Hematopoietic multipotent progenitor cell (in vitro differentiated cells): ENCODE data around the gene GTPBP6. TPM values are rescaled to one million over a fixed set of nuclear protein-coding genes. Genes with fewer than 3 reads are reported as not detected.
"Not testable (repeated sequence)": the region's sequence is repeated elsewhere in the genome, so short reads cannot be mapped to it uniquely, and the experiment has no call there.

ENCODE experiments used
- DNase-seq, 3 donors: peaks; one replicate each; pipeline ENCODE4 v3.0.0-alpha.2; 2011 to 2015; ENCODE audit warnings: low read depth in 2 of 3, low spot score in 2 of 3
- total RNA-seq: library from RNA; depleted of rRNA; stranded (reverse); fragments of >200 nt; gene quantifications from one replicate; pipeline ENCODE4 v1.2.3, GENCODE V29; 2012

GTPBP6 gene
- total RNA-seq, 1 donor: 57.1 TPM

DNA sequence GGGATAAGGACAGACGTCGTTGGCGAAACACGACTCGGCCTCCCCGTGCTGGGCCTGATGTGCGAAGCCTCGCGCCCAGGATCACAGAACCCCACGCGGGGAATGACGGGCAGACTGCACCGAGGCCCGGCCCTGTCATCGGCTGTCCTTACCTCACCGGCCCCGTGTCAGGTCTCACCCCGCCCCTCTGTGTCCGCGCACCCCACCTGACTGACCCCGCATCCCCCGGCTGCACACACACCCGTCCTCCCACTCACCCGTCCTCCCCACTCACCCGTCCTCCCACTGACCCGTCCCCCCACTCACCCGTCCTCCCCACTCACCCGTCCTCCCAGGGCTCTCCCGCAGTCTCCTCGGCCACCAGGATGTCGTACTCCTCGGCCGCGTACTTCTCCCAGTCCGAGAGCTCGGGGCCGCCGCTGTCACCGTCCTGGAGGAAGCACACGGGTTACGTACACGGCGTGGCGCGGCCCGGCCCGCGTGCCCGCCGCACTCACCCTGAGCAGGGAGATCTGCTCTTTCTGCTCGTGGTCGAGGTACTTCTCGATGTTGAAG, 19.8 kb upstream of the GTPBP6 start:
- DNase-seq: no peak

DNA sequence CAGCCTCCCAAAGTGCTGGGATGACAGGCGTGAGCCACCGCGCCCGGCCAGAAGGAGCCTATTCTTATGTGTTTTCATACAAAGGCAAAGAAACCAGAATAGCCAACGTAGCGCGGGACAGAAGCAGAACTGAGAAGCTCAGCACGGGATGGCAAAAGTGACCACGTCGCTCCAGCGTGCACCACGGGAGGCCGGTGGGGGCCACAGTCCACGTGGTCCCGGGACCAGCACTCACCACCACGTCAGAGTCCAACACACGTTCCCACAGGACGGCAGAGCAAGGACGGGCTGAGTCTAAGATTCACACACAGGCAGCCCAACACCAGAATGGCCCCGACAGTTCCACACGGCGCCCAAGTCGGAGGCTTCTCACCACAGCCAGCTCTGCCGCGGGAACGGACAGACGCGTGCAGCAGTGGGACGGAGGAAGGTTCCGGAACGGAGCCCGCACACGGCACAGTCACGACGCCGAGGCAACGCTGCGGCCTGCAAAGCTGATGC, 18.8 kb upstream of the GTPBP6 start:
- no peak for DNase-seq

DNA sequence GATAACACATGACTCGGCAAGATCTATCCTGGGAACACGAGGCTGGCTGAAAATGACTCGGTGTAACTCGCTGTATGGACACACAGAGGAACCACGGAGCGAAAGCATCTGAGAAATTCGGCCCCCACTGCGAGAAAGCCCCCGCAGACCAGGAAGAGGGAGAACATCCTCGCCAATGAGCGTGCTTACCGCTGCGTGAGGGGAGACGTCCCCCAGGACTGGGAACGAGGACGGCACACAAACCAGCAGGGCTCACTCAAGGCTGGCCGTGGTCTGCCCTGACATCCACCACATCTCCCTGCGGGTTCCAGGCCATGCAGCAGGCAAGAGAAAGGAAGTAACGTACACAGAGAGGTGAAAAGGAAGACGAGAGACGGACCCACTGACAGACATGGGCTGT, 17.6 kb upstream of the GTPBP6 start:
- DNase-seq: no peak

DNA sequence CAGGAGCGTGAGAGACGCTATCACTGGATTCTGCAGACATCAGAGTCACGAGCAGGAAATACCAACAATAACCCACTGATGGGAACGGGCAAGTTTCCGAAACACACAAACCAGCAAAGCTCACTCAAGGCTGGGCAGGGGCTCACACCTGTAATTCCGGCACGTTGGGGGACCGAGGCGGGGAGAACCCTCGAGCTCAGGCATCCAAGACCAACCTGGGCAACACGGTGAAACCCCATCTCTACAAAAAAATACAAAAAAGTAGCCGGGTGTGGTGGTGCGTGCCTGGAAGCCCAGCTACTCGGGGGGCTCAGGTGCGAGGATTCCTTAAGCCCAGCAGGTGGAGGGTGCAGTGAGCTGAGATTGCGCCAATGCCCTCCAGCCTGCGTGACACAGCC, 17.2 kb upstream of the GTPBP6 start:
- no peak for DNase-seq

DNA sequence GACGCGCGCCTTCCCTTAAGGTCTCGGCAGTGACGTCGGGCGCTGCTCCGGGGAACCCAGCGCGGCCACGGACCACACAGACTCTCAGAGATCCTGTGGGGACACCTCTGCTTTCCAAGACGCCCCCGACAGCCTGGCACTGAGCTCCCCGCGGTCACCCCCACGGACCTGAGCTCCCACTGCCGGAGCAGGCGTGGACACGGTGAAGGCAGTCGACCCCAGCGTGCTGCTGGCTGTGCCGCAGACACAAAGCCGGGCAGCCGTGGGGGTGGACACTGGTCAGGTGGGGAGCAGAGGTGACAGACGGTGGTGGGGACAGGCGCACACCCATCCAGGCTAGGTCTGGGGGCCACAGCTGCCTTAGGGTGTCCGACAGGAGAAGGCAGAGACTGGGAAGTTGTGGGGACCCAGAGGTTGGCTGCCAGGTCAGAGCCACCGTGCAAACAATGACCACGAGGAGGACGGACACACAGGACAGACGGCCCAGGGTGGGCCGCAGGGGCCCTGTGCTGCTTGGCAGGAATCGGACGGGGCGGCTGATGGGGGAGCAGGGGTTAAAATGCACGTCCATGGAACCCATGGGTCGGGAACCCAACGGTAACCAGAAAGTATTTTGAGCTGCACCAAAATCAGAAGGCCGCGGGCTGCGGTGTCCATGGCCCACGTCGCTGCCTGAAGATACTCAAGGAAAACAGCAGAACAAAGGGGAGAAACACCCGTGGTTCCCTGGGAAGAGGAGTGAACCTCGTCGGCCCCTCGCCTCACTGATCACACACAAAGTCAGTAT, 16.6 kb upstream of the GTPBP6 start:
- no peak for DNase-seq

DNA sequence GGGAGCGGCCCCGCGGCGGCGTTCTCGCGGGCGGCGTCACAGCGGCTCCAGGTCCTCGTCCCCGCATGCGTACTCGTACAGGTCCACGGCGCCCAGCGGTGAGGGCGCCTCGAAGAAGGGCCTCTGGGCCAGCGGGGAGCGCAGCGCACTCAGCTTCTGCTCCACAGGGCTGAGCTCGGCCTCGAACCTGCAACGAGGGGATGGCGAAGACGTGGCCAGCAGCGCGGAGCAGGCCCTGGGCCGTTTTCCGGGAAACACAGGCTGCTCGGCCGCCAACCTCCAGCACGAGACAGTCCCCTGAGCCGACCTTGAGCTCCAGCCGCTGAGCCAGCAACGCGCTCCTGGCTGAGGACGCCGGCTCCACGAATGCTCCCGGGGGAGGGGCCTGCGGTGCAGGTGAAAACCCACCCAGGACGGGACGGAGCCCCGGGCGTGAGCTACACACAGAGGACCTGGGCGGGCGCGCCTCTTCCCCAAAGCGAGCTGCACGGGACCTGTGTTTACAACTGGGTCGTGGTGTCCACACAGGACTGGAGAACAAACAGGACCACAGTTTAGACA, 15.8 kb upstream of the GTPBP6 start:
- DNase-seq: no peak

DNA sequence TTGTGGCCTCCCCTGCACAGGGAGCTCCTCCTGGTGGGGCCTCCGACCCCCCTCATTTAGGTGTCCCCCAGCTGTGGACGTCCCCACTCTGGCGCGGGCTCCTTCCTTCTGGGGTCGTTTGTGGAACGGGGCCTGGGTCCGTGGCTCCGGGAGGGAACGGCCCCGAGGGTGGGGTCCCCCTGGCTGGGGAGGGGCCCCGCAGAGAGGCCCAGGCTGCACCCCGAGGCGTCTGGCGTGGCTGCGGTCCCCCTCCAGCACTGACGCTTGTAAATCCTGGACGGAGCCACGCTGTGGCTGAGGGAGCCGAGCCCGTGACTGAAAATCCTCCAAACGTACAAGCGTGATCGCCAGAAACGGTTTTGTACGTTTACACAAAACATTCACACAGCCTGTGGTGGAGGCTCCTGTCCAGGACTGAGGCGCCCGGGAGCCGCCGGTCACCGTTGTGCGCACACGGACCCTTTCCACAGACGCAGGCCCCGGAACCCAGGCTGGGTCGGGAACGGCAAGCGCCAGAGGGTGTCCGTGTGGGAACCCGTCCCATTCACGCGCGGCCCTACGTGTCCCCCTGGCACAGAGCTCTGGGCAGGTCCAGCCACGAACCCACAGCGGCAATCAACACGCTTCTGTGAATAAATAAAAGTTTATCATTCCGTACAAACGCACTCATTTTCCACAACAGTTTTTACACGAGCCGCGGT, 15.2 kb upstream of the GTPBP6 start:
- DNase-seq: no peak

DNA sequence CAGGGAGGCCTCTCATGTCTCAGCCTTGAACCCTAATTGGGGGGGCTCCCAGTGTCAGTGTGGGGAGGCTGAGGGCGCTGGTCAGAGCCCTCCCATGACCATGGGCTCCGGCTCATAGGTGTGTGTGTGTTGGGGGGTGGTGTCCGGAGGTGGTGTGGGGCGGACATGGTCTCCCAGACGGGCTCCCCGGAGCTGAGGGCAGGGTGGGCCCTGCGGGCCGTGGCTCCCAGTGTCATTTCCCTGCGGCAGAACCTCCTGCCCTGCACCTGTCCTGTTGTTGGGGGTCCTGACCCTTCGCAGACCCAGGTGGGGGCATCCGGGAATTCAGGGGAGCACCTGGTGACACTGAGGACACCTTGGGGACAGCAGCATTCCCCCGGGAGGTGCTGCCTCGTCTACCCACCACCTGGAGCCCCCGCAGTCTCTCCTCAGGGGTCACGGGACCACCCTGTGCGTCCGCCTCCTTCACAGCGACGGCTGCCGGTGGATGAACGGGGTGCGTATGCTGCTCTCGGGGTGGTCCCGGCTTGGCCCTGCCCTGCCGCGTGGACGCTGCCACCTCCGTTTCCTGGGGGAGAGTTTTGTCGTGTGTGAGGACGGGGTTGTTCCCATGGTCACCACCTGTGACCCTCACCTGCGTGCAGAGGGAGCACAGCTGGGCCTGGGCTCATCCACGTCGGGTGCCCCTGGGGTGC, 14.5 kb upstream of the GTPBP6 start:
- DNase-seq: no peak

DNA sequence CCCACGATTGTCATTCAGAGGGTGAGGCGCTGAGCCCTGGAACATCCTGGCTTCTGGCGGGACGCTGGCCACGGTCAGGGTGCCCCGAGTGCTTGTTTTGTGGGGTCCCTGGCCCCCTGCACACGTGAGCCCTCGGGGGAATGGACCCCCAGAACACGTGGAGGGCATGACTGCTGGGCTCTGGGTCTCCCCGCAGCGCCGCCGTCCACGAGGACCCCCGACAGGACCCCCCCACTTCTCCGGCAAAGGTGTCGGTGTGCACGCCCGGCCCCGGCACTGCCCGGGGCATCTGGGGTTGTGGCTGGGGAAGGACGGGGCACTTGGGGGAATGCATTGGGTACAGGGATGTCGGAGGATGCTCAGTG, 13.9 kb upstream of the GTPBP6 start:
- DNase-seq: no peak

DNA sequence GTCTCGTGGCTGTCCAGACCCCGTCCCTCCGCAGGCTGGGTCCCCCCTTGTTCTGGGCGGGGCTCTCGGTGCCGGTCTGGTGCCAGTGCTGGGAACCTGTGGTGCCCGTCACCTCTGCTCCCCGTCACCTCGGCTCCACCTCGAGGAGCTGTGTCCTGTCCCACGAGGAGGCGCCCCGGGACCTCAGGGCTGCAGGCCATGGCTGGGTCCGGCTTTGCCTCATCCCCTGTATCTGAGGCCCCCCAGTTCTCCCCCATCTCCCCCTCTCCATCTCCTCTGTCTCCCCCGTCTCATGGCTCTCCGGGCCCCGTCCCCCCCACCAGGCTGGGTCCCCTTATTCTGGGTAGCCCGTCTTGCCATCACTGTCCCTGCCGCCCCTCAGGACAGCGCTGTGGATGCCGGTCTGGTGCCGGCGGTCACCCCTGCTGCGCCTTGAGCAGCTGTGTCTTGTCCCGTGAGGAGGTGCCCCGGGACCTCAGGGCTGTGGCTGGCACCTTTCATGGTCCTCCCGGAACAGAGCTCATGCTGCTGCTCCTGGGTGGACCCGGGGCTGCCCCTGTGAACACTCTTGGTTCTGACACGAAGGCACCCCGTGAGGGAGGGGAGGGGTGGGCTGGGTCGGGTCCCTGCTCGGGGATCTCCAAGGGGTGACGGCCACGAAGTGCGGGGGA, 13.4 kb upstream of the GTPBP6 start:
- no peak for DNase-seq

DNA sequence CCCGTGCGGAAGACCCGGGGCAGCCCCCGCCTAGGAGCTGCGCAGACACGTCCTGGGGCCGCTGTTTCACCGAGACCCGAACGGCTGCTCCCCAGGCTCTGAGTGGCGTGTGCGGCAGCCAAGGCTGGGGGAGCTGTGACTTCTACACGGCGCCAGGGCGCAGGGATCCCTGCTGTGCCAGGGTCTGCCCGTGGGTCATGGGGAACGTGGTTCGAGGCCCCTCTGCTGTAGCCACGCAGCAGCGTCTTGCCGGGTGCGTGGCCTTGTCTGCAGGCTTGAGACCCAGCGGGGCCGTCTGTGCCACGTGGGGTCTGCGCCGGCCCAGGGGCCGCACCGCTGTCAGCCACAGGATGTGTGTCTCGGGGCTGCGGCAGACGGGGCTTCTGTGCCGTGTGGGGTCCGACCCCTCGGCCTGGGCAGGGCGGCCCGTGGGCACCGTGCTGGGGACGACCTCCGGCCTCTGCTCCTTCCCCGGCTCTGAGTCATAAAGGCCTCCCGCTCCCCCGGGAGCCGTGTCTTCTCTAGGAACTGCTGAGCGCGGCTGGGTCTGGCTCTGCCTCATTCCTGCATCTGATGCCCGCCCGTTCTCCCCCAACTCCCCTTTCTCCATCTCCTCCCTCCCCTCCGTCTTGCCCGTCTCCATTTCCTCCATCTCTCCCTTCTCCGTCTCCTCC, 12.7 kb upstream of the GTPBP6 start:
- DNase-seq: peak in 1 of 3 donors; percentile 47

DNA sequence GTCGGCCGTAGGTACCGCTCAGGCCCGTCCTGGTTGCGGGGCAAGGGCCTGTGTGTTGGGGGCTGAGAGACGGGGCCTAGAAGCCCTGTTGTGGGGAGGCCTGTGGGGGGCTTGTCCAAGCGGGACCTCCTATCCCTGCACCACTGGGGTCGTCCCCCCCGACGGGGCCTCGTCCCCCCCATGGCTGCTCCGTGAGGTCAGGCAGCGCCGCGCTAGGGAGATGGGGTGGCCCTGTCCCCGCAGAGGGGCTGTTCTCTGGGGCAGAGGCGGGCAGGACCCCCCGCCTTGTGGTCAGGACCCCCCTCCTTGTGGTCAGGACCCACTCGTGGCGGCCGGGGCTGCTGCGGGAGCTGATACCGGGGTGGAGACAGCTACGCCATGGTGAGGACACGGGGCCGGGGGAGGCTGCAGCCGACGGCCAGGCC, 12.1 kb upstream of the GTPBP6 start:
- DNase-seq: no peak

DNA sequence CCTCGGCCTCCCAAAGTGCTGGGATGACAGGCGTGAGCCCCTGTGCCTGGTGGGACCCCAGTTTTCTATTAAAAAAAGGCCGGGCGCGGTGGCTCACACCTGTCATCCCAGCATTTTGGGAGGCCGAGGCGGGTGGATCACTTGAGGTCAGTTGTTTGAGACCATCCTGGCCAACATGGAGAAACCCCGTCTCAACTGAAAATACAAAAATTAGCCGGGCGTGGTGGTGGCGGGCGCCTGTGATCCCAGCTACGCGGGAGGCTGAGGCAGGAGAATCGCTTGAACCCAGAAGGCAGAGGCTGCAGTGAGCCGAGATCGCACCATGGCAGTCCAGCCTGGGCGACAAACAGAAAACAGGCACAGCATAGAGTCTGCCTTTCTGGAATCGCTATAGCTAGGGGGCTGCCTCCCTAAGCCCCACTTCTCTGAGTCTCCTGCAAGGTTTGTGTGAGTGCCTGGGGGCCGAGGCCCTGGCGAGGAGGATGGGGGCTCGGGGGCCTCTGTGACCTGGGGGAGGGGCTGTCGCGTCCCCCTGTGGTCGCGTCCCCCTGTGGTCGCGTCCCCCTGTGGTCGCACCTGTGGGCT, 11.6 kb upstream of the GTPBP6 start:
- not testable (repeated sequence) for DNase-seq

DNA sequence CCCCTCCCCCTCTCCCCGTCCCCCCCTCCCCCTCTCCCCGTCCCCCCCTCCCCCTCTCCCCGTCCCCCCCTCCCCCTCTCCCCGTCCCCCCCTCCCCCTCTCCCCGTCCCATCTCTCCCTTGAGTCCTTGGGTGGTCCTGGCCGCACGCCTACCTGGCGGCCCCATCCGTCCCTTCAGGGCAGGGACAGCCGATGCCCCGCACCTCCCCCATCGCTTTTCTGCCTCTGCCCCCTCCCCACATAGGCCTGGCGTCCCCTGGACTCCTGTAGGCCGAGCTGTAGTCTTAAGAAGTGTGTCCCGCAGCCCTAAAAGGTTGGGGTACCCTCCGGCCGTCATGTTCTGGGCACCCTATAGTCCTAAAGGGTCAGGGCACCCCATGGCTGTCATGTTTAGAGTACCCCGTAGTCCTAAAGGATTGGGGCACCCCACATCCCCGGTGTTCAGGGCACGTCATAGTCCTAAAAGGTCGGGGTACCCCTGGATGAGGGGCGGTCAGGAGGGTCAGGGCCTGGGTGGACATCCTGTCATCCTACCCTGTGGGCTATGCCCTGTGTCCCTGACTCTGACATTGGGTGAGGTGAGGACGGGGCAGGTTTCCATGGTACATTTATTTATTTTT, 10.8 kb upstream of the GTPBP6 start:
- no peak for DNase-seq

DNA sequence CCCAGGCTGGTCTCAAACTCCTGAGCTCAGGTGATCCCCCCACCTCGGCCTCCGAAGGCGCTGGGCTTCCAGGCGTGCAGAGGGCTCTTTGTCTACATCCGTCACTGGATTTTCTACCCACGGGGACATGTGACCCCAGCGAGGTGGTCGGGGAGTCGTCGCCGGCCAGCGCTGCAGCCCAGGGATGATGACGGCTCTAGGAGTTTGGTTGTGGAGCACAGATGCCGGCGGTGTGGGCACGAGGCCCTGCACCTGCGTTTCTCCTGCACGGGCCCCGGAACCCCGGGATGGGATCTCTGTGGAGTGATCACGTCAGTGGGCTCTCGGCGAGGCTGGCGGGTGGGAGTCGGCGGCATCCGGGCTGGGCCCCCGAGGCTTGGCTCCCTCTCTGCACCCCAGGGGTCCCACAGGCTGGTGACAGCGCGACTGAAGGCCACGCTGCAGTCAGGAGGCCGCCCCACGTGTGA, 9.1 kb upstream of the GTPBP6 start:
- DNase-seq: no peak

DNA sequence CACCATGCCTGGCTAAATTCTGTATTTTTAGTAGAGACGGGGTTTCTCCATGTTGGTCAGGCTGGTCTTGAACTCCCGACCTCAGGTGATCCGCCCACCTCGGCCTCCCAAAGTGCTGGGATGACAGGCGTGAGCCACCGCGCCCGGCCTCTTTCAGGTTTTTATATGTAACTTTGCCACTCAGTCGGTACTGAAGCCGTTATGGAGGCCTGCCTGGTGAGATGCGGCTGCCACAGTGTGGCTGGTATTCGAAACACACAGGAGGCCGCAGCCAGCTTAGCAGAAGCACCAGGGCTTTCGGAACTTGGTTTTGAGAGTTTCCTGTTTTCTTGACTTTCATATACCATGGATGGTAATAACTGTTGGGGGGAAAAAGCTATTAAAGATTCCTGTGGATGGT, 6.1 kb upstream of the GTPBP6 start:
- peak in 2 of 3 donors; percentile 50 to 57 for DNase-seq

DNA sequence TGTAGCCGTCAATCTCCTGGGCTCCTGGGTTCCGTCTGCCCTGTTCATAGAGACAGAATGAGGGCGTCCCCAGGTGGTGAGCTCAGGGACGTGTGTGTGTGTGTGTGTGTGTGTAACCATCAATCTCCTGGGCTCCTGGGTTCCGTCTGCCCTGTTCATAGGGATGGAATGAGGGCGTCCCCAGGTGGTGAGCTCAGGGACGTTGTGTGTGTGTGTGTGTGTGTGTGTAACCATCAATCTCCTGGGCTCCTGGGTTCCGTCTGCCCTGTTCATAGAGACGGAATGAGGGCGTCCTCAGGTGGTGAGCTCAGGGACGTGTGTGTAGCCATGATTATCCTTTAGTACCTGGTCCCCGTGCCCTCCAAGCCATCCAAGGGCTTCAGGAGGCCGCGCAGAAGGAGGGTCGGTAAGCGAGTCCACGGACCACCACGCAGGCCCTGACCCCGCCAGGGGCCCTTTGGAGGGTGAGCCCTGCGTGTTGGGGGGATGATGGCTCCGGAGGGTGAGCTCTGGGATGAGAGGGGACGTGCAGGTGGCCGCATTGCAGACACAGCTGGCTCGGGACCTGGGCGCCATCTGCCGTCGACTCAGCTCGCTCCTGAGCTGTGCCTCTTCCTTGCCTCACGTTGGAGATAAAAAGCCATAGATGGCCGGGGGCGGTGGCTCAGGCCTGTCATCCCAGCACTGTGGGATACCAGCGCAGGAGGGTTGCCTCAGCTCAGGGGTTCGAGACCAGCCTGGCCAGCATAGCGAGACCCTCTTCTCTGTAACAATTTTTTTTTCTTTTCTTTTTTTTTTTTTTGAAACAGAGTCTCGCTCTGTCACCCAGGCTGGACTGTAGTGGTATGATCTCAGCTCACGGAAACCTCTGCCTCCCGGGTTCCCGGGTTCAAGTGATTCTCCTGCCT, 5.4 kb upstream of the GTPBP6 start:
- peak; percentile 49 to 78 (median 56) for DNase-seq
